SIG-M5 (cell line): ENCODE data around the gene NUDT17.

Experiments used
- DNase-seq: peaks from one replicate; lab custom pipeline; 2025; lab: John Stamatoyannopoulos, UW

NUDT17 gene

DNA sequence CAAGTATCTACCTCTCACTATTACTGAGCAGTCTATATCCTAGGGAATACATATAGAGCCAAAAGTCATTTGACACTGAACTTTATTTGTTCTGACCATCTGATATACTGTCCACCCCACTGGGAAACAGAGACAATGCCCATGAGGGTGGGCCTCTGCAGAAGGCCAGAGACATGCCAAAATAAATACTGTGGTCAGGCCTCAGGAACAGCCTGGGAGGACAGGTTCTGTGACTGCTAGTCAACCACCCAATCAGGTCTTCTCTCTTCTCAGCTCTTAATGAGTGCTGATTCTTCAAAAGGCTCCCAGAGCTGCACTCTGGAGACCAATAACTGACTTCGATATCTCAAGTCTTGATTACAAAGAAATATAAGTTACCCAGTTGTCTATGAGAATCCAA is 45.7 kb downstream of the NUDT17 start:
- no peak for DNase-seq

DNA sequence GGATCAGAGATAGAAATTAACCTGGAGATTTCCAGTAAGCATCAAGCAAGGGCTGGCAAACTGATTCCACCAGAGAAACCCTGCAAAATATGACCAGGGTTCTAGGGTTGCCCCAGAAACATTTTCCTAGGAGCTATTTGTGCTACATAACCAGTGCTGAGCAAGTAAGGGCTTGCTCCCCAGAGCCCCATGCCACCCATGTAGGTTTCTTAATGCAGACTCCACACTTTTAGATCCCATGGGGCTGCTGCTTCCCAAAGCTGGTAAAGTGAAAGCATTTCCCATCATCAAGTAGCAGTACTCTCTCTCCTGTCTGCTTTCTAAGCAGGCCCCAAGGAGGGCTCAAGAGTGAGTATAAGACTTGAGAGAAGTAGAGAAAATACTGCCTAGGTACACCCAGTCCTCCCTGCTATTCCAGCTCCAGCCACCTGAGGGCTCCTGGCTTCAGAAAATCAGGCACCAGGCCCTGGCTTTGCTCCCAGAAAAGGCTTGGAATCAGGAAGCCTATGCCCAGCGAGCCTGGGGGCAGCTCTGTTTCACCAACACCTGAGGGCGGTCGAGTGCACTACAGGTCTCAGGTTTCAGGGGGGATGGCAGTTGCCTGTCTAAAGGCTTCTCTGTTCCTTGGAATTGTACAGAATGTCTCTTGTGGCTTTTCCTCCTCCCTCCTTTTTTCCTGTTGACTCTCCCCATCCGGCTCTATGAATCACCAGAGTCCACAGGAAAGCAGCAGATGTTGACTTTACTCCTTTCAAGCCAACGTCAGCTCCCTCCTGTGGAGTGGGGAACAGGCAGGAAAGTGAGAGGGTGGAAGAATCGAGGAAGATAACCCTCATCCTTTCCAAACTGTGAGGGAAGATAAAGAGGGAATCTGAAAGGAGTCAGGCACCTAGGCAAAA is 46.4 kb downstream of the NUDT17 start:
- DNase-seq: no peak

DNA sequence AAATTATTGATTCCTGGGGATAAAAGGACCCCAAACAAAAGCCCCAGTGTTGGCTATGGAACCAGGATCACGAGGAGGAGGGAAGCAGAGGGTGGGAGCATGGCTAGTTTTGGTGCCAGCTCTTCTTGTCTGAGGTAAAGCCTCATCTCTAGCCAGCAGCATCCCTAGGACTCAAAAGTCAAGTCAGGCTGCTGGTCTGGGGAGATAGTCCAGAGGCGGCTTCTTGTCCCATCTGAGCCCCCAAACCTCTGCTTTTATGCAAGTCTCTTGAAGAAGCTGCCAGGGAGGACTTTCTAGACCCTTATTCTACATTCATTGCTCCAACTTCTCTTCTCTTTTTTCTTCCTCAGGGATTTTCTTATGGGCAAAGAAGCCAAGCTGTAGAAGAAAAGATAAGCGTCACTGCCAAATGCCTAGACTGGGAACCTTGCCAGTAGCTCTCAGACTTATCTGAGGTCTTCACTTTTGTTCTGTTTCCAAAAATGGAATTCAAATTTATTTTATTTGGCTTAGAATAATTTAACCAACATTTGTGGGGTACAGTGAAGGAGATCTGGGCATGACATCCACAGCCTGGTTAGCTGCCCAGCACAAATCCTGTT is 47.2 kb downstream of the NUDT17 start:
- DNase-seq: no peak

DNA sequence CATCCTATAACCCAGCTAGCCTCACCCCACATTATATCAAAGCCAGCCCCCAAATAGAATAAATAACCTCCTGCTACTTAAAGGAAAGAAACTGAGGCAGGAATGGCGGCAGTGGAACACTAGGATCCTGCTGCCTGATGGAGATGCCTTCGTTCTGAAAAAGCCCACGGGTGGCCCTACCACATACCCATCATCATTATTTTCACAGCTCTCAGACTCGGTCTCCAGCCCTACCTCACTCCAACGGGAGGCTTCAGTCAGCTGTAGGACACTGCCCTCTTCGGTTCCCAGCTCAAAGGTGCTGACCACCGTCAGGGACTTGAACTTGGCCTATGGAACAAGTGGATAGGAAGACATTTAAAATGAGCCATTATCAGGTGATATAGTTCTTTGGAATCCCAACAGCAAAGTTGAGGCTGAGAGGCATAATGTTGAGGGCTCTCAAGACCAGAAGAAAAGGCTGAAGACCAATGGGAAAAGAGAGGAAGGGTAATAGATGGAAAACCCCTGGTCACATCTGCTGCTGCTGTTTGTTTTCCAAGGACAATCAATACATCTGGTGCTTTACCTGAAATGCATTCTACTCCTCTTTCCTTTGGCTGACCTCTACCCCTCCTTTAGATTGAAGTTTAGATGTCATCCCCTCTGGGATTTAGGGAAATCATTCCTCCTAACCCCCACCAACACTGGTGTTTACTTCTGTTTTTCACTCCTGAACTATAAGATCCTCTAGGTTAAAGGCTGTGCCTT is 48.1 kb downstream of the NUDT17 start:
- DNase-seq: no peak

DNA sequence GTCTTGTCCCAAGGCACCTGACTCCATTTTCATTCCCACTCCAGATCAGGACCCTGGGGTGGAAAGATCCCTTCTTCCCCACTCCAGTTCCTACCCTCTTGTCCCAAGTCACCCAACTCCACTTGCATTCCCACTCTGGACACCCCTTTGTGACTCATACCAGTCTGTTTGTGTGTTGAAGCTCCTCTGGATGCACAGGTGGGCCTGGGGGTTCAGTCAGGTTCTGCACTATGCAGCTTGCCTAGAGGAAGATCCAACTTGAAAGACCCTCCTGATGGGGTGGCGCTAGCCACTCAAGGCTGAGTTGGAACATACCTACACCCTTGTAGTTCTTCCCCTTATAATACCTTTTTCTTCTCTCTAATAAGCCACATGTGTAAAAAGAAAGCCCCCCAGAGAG is 50.0 kb downstream of the NUDT17 start:
- no peak for DNase-seq

DNA sequence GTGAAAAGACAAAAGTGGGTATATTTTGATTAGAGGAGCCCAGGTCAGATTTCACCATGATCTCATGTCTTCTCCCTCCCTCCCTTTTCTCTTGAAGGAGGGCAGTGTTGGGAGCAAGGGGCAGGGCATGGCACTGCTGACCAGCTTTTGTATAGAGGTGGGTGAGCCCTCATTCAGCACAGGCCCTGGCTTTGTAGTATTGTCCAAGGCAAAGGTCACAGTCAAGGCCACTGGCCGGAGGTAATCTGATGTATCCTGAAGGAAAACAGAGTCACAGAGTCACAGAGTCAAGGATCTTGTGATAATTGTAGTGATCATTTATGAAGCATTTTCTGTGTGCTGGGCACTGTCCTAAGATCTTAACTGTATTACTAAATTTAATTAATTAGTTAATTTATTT is 52.5 kb downstream of the NUDT17 start:
- DNase-seq: no peak
